NT2/D1 (cell line): ENCODE results near the gene PTPRF.

ENCODE experiments used
- SUZ12 ChIP-seq: IDR thresholded peaks from 2 replicates; pipeline ENCODE4 v1.6.1; 2011; ENCODE audit not compliant: insufficient read length, insufficient read depth; ENCODE audit errors: extremely low read depth
- YY1 ChIP-seq: IDR thresholded peaks from 2 replicates; pipeline ENCODE4 v1.6.1; 2011; ENCODE audit not compliant: insufficient read length, insufficient read depth
- ZNF274 ChIP-seq: IDR thresholded peaks from 2 replicates; pipeline ENCODE4 v1.6.1; 2011; ENCODE audit warnings: mild to moderate bottlenecking, low read depth, low read length

GRCh38 chr1:43531107-43531905, 623 bp downstream of the PTPRF start:
- TF ChIP-seq ZNF274 (no peak), SUZ12 (no peak), YY1 (no peak)
